ENCODE measurements around the gene DSCAM.

DNA sequence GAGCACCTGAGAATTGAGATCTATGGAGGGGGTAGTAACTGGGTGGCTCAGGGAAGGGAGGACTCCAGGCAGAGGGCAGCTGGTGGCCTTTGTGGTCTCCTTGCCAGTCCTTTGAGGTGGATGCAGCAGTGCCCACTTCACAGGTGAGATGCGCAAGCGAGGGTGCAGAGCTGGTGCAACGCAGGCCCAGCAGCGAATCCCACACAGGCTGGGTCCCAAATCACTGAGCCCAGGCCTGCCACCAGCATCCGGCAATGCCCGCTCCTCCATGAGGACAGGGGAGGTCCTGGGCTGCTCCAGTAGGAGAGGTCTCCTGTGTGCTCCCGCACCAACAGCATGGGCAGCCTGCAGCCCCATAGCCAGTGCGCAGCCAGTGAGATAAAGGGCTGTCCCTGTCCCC lies 661.8 kb downstream of the DSCAM start:
- no peak for TF ChIP-seq POLR2AphosphoS5 (IDR thresholded peaks at IDR 0.05)
- TF ChIP-seq, protein P1, sequence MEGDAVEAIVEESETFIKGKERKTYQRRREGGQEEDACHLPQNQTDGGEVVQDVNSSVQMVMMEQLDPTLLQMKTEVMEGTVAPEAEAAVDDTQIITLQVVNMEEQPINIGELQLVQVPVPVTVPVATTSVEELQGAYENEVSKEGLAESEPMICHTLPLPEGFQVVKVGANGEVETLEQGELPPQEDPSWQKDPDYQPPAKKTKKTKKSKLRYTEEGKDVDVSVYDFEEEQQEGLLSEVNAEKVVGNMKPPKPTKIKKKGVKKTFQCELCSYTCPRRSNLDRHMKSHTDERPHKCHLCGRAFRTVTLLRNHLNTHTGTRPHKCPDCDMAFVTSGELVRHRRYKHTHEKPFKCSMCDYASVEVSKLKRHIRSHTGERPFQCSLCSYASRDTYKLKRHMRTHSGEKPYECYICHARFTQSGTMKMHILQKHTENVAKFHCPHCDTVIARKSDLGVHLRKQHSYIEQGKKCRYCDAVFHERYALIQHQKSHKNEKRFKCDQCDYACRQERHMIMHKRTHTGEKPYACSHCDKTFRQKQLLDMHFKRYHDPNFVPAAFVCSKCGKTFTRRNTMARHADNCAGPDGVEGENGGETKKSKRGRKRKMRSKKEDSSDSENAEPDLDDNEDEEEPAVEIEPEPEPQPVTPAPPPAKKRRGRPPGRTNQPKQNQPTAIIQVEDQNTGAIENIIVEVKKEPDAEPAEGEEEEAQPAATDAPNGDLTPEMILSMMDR (IDR thresholded peaks at IDR 0.05): no peak
